PC-3 (cell line): ENCODE data around the gene SLC12A3.

Experiments
- CTCF ChIP-seq: fragments of 300-600 bp; sonication (generic); conservative IDR thresholded peaks from 2 replicates; pipeline ENCODE4 v1.5.1; 2017; ENCODE audit warnings: antibody characterized with exemption, low read depth, mild to moderate bottlenecking, low read length
- EZH2 ChIP-seq: fragments of 300-600 bp; sonication (generic); IDR thresholded peaks from one replicate; pipeline ENCODE4 v1.6.1; 2017; ENCODE audit warnings: antibody characterized with exemption, mild to moderate bottlenecking, low read length; ENCODE audit not compliant: unreplicated experiment

GRCh38 chr16:56891685-56892084 lies 26.7 kb downstream of the SLC12A3 start:
- TF ChIP-seq CTCF (no peak), EZH2 (no peak)
